CD4-positive, CD25-positive, alpha-beta regulatory T cell (primary cell): ENCODE measurements around the gene ALK. TPM values are rescaled to one million over a fixed set of nuclear protein-coding genes. Genes with fewer than 3 reads are reported as not detected.
A peak's percentile ranks its signal among the peaks of the same experiment; 100 is the strongest.

Source experiments
- ATAC-seq, 2 donors: fragments of 150-1000 bp; cut with Tn5 transposase; one replicate each; pipeline ENCODE4 v1.10.0; 2021; ENCODE audit warnings: low read depth in 2 of 2, moderate number of reproducible peaks in 2 of 2, moderate library complexity in 1 of 2
- DNase-seq, 3 donors: peaks; one replicate each; pipeline versions ENCODE4 v3.0.0 to v3.0.0-alpha.2; 2012 to 2022; ENCODE audit warnings: mixed read lengths in 1 of 3
- H3K27ac ChIP-seq: one replicate; pipeline ENCODE4 v1.7.0; 2013; ENCODE audit warnings: mild to moderate bottlenecking, low read length; ENCODE audit not compliant: insufficient read depth, poor library complexity, severe bottlenecking
- H3K27me3 ChIP-seq: one replicate; pipeline ENCODE4 v1.7.0; 2013; ENCODE audit warnings: low read length; ENCODE audit not compliant: control insufficient read depth, insufficient read depth
- H3K36me3 ChIP-seq: one replicate; pipeline ENCODE4 v1.7.0; 2013; ENCODE audit warnings: mild to moderate bottlenecking, low read length, moderate library complexity; ENCODE audit not compliant: control insufficient read depth, insufficient read depth
- H3K4me1 ChIP-seq: 2 replicates; pipeline ENCODE4 v1.7.0; 2013; ENCODE audit warnings: mild to moderate bottlenecking, low read length; ENCODE audit not compliant: insufficient read depth, control insufficient read depth, poor library complexity, severe bottlenecking
- H3K4me3 ChIP-seq: one replicate; pipeline ENCODE4 v1.7.0; 2013; ENCODE audit warnings: low read depth, mild to moderate bottlenecking, low read length, moderate library complexity
- H3K9me3 ChIP-seq, 2 experiments: 1 replicate in 1 of 2; 2 replicates in 1 of 2; pipeline ENCODE4 v1.7.0; 2013; ENCODE audit warnings: low read length in 2 of 2, mild to moderate bottlenecking in 1 of 2, moderate library complexity in 1 of 2; ENCODE audit not compliant: control insufficient read depth in 2 of 2
- H3K27ac Mint-ChIP-seq, 3 donors: one replicate each; pipeline ENCODE4 v1.8.0; 2020 to 2022; ENCODE audit warnings: mild to moderate bottlenecking in 3 of 3, mixed read lengths in 3 of 3, moderate library complexity in 2 of 3
- H3K27me3 Mint-ChIP-seq: one replicate; pipeline ENCODE4 v1.8.0; 2022; ENCODE audit warnings: mild to moderate bottlenecking, mixed read lengths
- H3K36me3 Mint-ChIP-seq: one replicate; pipeline ENCODE4 v1.8.0; 2020; ENCODE audit warnings: mixed read lengths
- H3K4me1 Mint-ChIP-seq, 4 donors: one replicate each; pipeline ENCODE4 v1.8.0; 2020 to 2022; ENCODE audit warnings: mixed read lengths in 4 of 4, mild to moderate bottlenecking in 1 of 4
- H3K4me3 Mint-ChIP-seq, 4 donors: one replicate each; pipeline ENCODE4 v1.8.0; 2020 to 2022; ENCODE audit warnings: mild to moderate bottlenecking in 4 of 4, mixed read lengths in 4 of 4, moderate library complexity in 3 of 4
- H3K9me3 Mint-ChIP-seq, 7 donors: one replicate each; pipeline ENCODE4 v1.8.0; 2020 to 2022; ENCODE audit warnings: mixed read lengths in 7 of 7, mild to moderate bottlenecking in 3 of 7, moderate library complexity in 2 of 7
- polyA plus RNA-seq, 4 donors: library from polyadenylated mRNA; unstranded; fragments of 300-500 nt; fragmentation: Illumina TruSeq; gene quantifications; one replicate each; pipeline ENCODE4 v1.2.3, GENCODE V29; 2021
- total RNA-seq: library from RNA; stranded (reverse); gene quantifications from one replicate; pipeline ENCODE4 v1.2.3, GENCODE V29; 2022

ALK gene
- total and polyA plus RNA-seq, 5 donors from 2014 or later = not detected

DNA sequence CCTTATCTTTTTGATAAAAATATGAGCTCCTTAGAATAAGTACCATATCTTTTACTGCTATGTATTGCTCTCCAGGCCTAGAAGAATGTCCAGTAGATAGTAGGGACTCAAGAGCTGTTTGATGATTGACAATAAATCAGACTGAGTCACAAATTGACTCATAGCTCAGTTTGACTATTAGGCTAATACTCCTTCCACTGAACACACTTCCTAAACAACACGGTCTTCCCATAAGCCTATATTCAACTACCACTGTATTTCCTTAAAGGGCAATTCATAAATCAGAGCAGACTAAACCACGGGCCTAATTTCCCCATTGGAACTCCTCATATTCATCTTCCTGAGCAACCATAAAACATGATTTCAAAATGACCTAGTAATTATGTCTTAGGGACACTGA lies 258.5 kb downstream of the ALK start:
- H3K36me3 ChIP-seq = no peaks in the 10 kb centered on the region
- H3K9me3 ChIP-seq = no peaks in the 10 kb centered on the region
- no peak overlapping the region for H3K4me3 ChIP-seq
- Mint-ChIP-seq H3K27me3 (peaks cover 6% of the 10 kb centered on the region), H3K4me3 (no peak overlapping the region), H3K36me3 (no peaks in the 10 kb centered on the region), H3K9me3 (peaks cover 0 to 6% (median 0%) of the 10 kb centered on the region in 7 donors), H3K27ac (no peak overlapping the region), H3K4me1 (no peaks in the 10 kb centered on the region)
- H3K27me3 ChIP-seq = no peaks in the 10 kb centered on the region
- DNase-seq = no peak
- ATAC-seq = no peak
- H3K4me1 ChIP-seq = no peaks in the 10 kb centered on the region
- H3K27ac ChIP-seq = no peak overlapping the region

DNA sequence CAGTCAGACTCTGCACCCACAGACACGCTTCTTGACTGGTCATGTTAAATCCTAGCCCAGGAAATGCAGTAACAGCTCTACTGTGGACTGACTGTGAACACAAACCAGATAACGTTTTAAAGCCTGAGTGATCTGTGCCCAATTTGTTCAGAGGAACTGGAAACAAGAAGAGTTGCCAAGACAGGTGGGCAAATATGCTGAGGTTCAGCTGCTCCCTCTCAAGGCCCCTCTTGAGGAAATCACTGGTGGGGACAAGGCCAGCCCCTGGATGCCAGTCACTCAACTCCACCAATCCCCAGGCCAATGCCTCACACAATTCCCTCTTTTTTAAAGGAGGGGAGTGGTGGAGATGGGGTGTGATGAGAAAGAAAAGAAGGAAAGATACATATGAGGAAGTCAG lies 261.2 kb downstream of the ALK start:
- Histone ChIP-seq H3K4me3 (no peak overlapping the region), H3K27ac (no peak overlapping the region), H3K36me3 (no peaks in the 10 kb centered on the region), H3K9me3 (no peaks in the 10 kb centered on the region), H3K27me3 (peaks cover 3% of the 10 kb centered on the region), H3K4me1 (no peaks in the 10 kb centered on the region)
- Mint-ChIP-seq H3K27ac (no peak overlapping the region), H3K4me1 (no peaks in the 10 kb centered on the region), H3K36me3 (no peaks in the 10 kb centered on the region), H3K4me3 (no peak overlapping the region), H3K9me3 (peaks cover 0 to 1% (median 0%) of the 10 kb centered on the region in 7 donors), H3K27me3 (peaks cover 6% of the 10 kb centered on the region)
- no peak for ATAC-seq
- no peak for DNase-seq

DNA sequence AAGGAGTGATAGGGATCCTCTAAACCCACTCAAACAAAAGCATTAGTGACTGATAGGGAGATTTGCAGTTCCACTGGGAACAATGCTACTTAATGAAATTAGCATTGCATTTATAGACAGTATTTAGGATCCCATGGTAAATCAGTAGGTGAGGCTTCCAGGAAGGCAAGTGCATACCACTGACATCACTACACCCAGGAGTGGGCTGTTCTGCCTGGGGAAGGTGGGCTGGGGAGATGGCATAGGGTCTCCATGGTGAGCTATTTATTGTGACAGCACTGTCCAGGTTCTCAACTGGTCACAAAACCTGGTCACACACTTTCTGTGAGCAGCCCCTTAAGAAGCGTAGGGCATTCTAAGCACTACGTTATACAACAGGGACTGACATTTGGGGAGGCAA lies 262.2 kb downstream of the ALK start:
- Mint-ChIP-seq H3K36me3 (no peaks in the 10 kb centered on the region), H3K9me3 (peaks cover 0 to 1% (median 0%) of the 10 kb centered on the region in 7 donors), H3K27ac (no peak overlapping the region), H3K4me1 (no peaks in the 10 kb centered on the region), H3K4me3 (no peak overlapping the region), H3K27me3 (peaks cover 6% of the 10 kb centered on the region)
- no peak for DNase-seq
- no peak for ATAC-seq
- Histone ChIP-seq H3K9me3 (no peaks in the 10 kb centered on the region), H3K4me1 (no peaks in the 10 kb centered on the region), H3K36me3 (no peaks in the 10 kb centered on the region), H3K27me3 (peaks cover 3% of the 10 kb centered on the region), H3K27ac (no peak overlapping the region), H3K4me3 (no peak overlapping the region)

DNA sequence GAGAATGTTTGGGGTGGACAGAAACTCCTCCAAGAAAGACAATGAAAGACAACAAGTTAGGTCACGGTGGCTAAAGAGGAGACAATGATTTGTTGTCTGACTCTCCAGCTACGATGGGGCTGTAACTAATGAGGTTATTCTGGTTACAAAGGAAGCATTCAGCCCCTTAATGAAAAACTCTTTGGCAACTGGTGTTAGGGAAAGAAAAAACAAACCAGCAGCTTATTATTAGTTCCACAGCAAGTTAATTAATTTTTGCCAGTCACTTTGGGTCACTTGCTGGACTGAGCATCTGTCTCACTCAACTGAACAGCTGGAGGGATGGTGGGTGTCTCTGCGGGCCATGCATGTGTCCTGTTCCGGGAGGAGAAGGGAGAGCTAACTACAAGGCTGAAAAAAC lies 263.7 kb downstream of the ALK start:
- ATAC-seq = no peak
- H3K27me3 Mint-ChIP-seq = no peaks in the 10 kb centered on the region

DNA sequence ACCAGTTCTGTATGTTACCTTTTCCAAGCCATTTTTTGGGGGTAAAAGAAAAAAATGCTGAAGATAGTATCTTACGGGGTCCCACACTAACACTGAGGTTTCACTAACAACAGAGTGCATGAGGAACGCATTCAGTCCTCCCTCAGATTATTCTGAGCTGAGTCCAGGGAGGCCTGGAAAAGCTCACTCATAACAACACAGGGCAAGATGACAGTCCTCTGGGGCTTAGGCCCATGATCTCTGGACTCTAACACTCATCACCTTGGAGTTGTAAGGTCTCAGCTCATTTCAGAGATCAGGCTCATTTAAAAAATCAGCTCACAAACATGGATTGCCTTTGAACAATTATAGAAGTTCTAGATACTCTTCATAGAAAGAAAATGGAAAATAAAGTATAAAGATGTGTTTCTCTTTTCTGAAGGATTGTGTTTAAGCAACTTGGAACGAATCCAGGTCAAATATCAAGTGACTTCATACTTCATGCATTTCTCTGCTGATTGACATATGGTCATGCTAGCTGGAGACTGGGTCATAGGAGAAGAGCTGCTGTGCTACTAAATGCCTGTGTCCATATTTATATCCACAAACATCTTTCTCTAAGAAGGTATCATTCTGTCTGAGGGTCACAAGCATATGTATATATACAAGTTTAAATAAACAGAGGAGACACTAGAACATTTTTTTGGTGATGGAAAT lies 265.8 kb downstream of the ALK start:
- Histone ChIP-seq H3K36me3 (no peaks in the 10 kb centered on the region), H3K27ac (no peak overlapping the region), H3K4me1 (no peaks in the 10 kb centered on the region), H3K4me3 (no peak overlapping the region), H3K27me3 (peaks cover 3% of the 10 kb centered on the region), H3K9me3 (no peaks in the 10 kb centered on the region)
- Mint-ChIP-seq H3K9me3 (peaks cover 0 to 3% (median 0%) of the 10 kb centered on the region in 7 donors), H3K36me3 (no peaks in the 10 kb centered on the region), H3K4me1 (no peaks in the 10 kb centered on the region), H3K4me3 (no peak overlapping the region), H3K27me3 (no peaks in the 10 kb centered on the region), H3K27ac (no peak overlapping the region)
- DNase-seq = no peak
- no peak for ATAC-seq

More for the DNA sequence above, 263.7 kb downstream of the ALK start:
- no peaks in the 10 kb centered on the region for H3K36me3 ChIP-seq
- DNase-seq = no peak
- Mint-ChIP-seq H3K4me1 (no peaks in the 10 kb centered on the region), H3K36me3 (no peaks in the 10 kb centered on the region), H3K27ac (peak overlapping the region in 1 of 3 donors; percentile 27), H3K4me3 (no peak overlapping the region), H3K9me3 (peaks cover 0 to 1% (median 0%) of the 10 kb centered on the region in 7 donors)
- no peak overlapping the region for H3K27ac ChIP-seq
- H3K27me3 ChIP-seq = peaks cover 3% of the 10 kb centered on the region
- no peaks in the 10 kb centered on the region for H3K9me3 ChIP-seq
- no peaks in the 10 kb centered on the region for H3K4me1 ChIP-seq
- no peak overlapping the region for H3K4me3 ChIP-seq

DNA sequence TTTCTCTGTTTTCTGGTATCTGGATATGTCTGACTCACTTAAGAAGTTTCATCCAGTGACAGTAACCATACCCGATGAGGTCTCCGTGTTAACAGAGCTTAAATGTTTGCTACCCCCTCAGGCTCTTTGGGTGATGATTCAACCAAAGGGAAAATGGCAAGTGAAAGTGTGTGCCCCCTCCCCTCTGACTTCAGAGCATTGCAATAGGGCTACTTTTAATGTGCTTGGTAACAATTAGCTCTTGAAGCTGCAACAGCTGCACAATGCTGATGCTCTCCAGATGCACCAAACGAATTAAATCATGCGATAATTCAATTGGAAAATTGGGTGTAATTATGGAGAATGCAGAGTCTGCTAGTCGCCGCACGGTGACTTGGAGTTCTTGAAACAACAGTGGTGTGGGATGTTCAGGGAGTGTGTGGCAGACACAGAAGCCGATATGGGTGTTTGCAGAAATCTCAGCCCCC lies 270.7 kb downstream of the ALK start:
- no peak overlapping the region for H3K27ac Mint-ChIP-seq
- peaks cover 3% of the 10 kb centered on the region for H3K36me3 Mint-ChIP-seq
- H3K4me3 ChIP-seq = no peak overlapping the region
- ATAC-seq (no peak), DNase-seq (no peak)
- no peaks in the 10 kb centered on the region for H3K4me1 Mint-ChIP-seq
- H3K4me3 Mint-ChIP-seq = no peak overlapping the region
- peaks cover 4 to 5% of the 10 kb centered on the region in 2 experiments for H3K9me3 ChIP-seq
- H3K27me3 ChIP-seq = no peaks in the 10 kb centered on the region
- no peak overlapping the region for H3K27ac ChIP-seq
- H3K36me3 ChIP-seq = no peaks in the 10 kb centered on the region
- H3K4me1 ChIP-seq = no peaks in the 10 kb centered on the region
- no peaks in the 10 kb centered on the region for H3K27me3 Mint-ChIP-seq
- peaks cover 1 to 17% (median 10%) of the 10 kb centered on the region in 7 donors for H3K9me3 Mint-ChIP-seq

DNA sequence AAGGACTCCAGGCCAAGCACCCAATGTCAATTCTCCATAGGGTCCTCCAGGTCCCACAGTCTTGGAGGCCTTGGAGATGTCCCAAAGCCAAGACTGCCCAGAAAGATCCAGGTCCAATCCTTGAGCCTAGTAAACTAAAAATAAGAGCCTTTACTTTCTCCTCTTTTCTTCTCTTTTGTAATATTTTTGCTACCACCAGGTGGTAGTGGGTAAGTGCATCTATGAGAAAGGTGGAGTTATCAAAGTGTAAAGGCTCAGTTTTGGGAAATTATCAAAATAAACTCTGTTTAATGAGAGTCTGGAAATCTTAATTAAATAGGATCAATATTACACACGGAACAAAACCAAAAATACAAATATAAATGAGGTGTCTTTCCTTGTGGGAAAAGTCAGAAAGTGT lies 276.4 kb downstream of the ALK start:
- Mint-ChIP-seq H3K4me1 (no peaks in the 10 kb centered on the region), H3K9me3 (peaks cover 2 to 17% (median 9%) of the 10 kb centered on the region in 7 donors)
- H3K9me3 ChIP-seq = peaks cover 4 to 5% of the 10 kb centered on the region in 2 experiments

DNA sequence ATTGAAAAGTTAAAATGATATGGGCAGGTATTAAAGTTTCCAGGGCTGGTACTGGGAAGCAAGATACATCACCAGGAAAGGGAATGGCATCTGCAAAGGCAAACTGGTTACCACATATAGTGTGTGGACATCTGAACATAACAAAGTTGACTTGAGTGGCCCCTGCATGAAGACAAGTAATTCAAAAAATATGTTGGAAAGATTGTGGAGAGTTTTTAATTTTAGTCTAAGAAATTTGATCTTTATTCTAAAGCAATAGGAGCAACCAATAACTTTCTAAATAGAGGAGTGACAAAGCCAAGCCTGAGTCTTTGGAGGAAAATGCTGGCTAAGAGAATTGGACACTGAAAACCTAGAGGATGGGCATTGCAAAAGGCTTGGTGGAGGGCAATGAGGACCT lies 278.2 kb downstream of the ALK start:
- Histone ChIP-seq H3K36me3 (no peaks in the 10 kb centered on the region), H3K9me3 (no peaks in the 10 kb centered on the region), H3K4me3 (no peak overlapping the region), H3K4me1 (no peaks in the 10 kb centered on the region), H3K27ac (no peak overlapping the region), H3K27me3 (no peaks in the 10 kb centered on the region)
- no peaks in the 10 kb centered on the region for H3K27me3 Mint-ChIP-seq
- ATAC-seq (no peak), DNase-seq (no peak)
- no peaks in the 10 kb centered on the region for H3K36me3 Mint-ChIP-seq
- H3K9me3 Mint-ChIP-seq = peaks cover 0 to 15% (median 1%) of the 10 kb centered on the region in 7 donors
- no peaks in the 10 kb centered on the region for H3K4me1 Mint-ChIP-seq
- H3K4me3 Mint-ChIP-seq = no peak overlapping the region
- no peak overlapping the region for H3K27ac Mint-ChIP-seq

More for the DNA sequence above, 276.4 kb downstream of the ALK start:
- Mint-ChIP-seq H3K36me3 (peaks cover 3% of the 10 kb centered on the region), H3K27me3 (no peaks in the 10 kb centered on the region), H3K4me3 (no peak overlapping the region), H3K27ac (no peak overlapping the region)
- Histone ChIP-seq H3K27ac (no peak overlapping the region), H3K36me3 (no peaks in the 10 kb centered on the region), H3K4me1 (no peaks in the 10 kb centered on the region), H3K27me3 (no peaks in the 10 kb centered on the region), H3K4me3 (no peak overlapping the region)
- DNase-seq (no peak), ATAC-seq (no peak)
